ENCODE results near the gene BHLHE23.

The BHLHE23 gene

DNA sequence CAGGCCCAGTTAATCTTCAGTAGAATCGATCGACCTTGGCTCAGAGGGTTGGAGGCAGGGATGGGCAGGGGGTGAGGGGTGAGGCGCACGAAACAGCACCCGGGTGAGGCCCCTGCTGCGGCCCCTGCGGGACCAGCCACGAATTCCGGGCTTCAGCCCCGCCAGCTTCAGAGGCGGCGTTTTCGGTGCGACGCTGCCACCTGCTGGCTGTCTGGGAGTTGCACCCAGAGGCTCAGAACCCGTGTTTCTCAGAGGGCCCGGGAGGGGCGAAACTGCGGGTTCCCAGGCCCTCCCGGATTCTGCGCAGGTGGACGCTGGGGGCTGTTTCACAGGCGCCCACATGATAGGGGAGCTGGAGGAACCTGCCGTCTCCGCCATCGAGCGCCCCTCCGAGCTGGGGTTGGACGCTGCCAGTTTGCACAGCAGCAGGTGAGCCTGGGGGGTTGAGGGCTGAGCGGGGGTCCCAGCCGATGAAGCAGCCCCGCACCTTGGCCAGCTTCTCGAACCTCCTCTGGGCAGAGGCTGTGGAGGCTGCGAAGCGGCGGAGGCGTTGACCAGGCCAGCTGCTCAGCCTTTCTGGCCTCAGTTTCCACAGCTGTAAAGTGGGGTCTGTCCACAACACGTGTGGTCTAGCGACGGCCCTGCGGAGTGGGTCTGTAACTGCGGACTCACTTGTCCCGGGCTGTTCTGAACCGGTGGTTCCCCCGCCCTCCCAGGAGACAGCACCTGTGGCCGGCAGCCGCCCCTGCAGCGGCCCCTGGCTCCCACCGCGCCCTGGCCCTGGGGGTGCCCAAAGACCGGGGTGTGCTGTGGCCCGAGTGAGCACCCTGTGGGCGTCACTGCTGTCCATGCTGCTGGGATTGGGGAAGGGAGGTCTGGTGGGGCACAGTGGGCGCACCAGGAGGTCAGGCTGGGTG, 2.5 kb upstream of the BHLHE23 start:
- DNase-seq (ENCODE audit: low read depth in 2 of 2) = peak; percentile 65 to 72

DNA sequence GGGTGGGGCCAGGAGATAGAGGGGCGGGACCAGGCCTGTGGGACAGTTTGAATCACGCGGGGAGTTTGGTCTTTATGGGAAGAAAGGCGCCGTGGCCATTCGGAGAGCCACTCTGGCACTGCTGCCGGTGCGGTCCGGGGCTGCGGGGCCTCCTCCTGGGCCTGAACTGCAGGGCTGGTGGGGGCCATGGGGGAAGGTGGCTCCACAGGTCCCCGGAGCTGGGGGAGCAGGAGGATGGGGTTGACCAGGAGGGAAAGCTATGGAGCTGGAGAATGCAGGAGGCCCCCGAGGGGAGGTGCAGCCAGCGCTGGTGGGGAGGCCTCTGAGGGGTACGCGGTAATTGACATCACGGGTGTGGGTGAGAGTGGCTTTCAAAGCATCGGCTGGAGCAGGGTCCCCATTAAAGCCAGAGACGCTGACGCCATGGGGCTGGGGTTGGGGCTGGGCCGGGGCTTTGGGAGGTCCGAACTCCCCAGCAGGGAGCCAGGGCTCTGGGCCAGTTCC, 1.8 kb upstream of the BHLHE23 start:
- DNase-seq (ENCODE audit: low read depth in 2 of 2) = no peak

DNA sequence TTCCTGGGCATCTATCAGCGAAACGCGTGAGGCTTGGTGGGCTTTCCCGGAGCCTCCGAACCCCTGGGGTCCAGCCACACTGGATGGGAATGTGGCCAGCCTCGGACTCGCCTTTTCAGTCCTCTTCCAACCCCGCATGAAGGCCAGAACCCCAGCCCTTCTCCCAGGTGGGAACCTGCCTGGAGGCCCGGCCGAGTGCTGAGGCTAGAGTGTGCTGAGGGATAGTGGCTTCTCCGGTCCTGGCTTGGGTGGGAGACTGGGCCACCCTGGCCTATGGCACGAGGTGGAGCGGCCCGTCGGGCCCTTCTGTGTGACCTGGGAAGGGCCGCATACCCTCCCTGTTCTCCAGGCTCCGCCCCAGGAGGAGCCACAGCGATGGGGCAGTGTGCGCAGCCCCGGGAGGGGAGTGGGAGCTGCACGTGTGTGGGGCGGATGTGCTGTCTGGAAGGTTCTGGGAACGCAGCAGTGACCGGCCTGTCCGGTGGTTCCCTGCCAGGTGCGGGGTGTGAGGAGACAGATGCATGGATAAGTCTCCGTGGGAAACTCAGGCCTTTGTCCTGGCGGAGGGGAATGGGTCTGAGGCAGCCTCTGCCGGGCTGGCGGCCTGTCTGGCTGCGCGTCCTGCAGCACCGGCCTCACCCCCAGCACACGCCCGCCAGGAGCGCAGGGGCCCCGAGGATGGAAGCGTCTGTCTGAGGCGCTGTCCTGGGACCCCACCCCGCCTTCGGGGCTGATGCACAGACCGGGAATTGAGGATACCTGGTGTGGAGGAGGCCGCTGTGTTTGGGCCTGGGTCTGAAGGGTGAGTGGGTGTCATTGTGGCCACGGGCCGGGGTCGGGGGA, 1.1 kb upstream of the BHLHE23 start:
- DNase-seq (ENCODE audit: low read depth in 2 of 2) = no peak

DNA sequence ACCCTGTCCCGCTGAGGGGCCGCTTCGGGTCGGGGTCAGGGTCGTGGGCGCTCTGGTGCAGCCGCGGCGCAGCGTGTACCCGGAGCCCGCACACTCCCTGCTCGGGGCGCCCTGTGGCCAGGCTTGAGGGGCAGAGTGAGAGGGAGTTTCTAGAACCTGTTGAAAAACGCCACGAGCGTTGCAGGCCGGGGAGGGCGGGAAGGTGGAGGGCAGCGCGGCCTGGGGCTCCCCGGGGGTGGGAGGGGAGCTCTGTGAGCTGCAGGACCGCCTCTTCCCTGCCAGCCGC, 539 bp upstream of the BHLHE23 start:
- no peak for DNase-seq (ENCODE audit: low read depth in 2 of 2)

DNA sequence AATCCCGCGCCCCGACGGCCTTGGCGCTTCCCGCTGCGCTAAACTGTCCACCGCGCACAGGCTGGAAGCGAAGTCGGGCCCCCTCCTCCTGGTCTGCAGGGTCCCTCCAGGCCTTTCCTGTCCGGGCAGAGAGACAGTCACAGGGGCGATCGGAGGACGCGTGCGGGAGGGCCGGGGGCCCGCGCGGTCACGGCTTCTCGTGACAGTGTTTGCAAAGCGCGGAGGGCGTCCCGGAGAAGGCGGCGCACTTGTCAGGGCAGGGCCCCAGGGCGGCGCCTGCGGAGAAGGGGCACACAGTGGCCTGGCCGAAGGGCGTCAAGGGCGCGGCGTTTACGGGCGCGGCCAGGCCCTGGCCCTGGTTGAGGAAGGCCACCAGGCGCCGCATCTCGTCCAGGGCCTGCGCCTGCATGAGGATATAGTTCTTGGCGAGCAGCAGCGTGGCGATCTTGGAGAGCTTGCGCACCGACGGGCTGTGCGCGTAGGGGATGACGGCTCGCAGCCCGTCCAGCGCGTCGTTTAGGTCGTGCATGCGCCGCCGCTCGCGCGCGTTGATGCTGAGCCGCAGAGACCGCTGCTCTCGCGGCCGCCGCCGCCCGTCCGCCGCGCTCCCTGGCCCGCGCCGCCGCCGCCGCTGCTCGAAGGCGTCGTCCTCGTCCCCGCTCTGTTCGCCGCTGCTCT, 763 bp downstream of the BHLHE23 start:
- DNase-seq (ENCODE audit: low read depth in 2 of 2) = no peak

DNA sequence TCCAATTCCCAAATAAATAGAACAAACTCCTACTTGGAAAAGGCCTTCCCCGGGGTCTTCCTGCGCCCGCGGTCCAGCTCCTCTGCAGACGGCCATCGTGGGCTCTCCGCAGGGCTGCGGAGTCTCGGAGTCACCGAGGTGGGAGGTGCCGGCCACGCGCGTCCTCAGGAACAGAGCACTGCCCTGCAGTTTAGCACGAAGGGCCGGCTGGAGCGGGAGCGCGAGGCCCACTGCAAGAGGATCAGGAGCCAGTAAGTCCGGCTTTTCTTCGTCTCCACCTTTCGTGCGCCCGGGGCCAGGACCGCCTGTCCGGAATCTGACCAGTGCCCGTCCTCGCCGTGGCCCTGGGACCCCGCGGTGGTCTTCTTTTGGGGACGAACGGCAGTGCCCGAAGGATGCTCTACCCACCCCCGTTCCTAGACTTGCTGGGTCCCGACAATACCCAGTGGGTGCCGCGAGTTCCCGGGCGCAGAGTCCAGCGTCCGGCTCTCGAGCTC, 1.4 kb downstream of the BHLHE23 start:
- DNase-seq (ENCODE audit: low read depth in 2 of 2) = no peak

DNA sequence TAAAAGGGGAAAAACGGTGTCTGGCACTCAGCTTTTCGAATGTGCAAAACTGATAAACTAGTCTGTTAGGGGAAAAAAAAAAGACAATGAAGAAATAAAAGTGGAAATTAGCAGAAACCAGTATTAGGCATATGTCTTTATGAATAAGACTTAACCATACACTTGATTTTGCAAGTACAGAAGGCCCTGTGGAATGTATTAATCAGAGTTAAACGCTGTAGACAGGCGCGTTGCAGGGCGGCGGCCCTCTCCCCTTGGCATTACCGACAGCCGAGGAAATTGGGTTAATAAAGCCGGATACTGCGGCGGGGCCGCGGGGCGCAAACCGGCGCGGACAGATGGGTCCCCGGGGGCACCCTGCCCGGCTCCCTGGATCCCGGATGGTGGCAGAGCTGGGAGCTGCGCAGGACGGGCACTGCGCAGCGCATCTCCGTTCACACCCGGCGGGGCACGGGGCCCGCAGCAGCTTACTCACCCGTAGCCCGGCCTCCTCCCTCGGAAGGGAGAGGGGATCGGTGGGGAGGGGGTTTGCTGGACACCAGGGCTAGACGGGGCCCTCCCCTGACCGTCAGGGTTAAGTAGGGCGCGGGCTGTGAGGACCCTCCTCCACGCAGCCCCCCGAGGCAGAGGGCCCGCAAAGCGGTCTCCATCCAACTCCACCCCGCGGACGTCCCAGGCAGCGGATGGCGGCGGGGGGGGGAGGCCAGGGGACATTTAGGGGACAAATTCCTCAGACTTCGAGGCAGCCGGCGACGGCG, 2.0 kb downstream of the BHLHE23 start:
- DNase-seq (ENCODE audit: low read depth in 2 of 2) = no peak

DNA sequence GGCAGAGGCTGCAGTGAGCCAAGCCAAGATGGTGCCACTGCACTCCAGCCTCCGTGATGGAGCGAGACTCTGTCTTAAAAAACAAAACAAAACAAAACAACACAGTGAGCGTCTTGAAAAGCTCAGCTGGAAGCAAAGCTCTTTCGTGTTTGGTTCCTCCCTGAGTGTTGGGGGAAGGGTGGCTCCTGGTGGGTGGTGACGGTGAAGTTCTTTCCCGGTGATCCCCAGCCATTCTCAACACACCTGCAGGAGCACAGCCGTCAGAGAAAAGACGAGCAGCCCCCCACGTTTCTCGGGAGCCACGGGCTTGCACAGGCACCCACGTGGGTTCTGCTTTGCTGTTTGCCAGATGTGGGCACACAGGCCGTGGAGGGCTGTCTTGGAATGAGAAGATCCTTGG, 3.2 kb downstream of the BHLHE23 start:
- DNase-seq (ENCODE audit: low read depth in 2 of 2) = no peak

DNA sequence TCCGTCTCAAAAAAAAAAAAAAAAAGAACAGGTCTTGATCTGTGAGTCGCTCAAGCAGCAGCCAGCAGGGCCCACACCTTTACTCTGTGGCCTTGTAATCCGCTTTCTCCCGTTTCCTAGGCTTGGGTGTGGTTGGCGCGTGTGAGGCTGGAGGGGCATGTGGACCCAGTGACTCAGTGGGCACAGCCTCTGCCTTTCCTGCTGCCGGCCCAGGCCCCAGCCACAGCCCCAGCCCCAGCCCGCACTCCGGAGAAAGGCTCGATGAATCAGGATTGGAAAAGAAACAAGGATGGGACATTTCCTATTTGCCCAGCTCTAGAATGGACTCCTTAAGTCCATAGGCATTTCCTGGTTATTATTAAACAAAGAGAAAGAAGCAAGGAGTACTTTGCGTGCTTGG, 4.3 kb downstream of the BHLHE23 start:
- DNase-seq (ENCODE audit: low read depth in 2 of 2) = no peak

DNA sequence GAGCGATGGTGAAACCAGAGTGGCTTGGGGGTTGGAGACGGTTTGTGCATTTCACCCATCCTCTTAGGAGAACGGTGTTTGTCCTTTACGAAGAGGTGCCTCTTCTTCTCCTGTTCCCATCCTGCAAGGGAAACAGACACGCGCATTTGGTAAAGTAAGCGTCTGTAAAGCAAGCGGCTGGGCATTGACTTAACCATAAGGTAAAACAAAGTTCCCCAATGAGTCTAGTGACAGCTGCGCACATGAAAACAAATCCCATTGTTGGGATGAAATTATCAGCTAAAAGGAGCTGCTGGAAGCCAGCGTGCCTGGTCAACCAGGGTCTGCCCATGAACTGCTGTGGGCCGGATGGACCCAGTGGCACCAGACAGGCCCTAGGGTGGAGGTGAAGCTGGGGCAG, 5.8 kb downstream of the BHLHE23 start:
- no peak for DNase-seq (ENCODE audit: low read depth in 2 of 2)

DNA sequence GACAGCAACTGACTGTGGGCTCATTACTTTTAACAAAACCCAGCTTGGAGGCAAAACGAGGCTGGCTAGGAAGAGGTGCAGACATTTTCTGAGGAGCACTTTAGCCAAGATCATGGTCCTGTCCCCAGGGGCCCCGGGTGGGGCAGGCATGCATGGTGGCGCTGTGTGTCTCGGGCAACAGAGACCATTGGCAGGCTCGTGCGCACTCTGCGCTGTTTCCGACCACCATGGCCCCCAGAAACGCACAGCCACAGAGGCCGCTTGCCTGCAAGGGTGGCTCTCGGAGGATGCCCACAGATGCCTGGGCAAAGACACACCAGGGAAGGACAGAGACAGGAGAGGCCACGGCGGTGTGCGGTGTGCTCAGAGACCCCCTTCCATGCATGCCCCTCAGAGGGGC, 6.7 kb downstream of the BHLHE23 start:
- no peak for DNase-seq (ENCODE audit: low read depth in 2 of 2)

DNA sequence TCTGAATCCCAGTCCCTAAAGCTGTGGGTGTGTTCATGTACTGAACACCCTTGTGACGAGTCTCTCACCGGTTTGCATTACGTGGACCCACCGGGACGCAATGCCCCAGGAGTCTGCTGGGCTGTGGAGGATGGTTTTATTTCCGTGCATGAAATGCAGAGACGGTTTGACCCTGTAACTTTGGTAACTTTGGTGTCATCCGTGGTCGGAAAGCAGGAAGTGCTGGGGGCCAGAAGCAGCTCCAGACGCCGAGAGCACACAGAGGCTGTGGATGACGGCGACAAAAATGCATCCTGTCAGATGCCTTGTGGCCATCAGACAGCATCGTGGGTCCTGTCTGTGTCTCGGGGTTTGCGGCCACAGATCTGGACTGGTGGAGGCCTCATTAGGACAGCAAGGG, 7.2 kb downstream of the BHLHE23 start:
- no peak for DNase-seq (ENCODE audit: low read depth in 2 of 2)

DNA sequence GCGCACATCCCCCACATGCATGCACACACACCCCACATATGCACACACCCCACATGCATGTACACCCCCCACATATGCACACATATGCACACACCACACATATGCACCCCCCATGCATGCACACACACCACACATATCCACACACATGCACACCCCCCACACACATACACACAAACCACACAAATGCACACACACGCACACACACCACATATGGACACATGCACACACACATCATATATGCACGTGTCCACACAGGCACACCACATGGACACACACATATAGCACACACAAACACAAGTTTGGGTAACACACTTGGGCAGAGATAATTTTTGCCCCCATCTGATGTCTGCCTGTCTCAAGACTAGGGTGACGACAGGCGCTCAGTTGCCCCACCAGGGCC, 8.3 kb downstream of the BHLHE23 start:
- no peak for DNase-seq (ENCODE audit: low read depth in 2 of 2)

DNA sequence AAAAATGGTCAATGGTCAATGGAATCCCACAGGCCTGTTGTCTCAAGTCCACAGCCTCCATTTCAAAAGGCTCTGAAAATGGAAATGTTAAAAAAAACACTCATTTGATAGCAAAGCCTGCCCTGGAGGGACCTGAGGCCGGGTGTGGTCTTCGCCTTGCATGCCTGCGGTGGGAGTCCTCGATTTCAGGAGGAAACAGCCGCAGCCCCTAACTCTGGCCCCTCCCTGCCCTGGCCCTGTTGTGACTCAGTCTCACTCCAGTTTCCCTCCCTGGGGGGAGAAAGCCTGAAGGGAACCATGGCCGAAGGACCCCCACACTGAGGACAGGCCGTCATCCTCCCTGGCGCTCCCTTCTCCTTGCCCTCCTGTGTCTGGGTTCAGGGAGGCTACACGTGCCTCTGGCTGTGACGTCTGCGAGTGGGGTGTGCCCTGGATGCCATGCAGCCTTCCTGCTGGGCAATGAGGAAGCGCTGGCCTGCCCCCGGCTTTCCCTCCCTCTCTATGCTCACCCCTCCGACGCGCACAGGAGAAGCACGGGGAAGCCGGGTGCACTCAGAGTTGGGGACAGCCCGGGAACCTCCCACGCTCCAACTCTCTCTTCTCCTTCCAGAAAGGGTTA, 9.2 kb downstream of the BHLHE23 start:
- no peak for DNase-seq (ENCODE audit: low read depth in 2 of 2)

DNA sequence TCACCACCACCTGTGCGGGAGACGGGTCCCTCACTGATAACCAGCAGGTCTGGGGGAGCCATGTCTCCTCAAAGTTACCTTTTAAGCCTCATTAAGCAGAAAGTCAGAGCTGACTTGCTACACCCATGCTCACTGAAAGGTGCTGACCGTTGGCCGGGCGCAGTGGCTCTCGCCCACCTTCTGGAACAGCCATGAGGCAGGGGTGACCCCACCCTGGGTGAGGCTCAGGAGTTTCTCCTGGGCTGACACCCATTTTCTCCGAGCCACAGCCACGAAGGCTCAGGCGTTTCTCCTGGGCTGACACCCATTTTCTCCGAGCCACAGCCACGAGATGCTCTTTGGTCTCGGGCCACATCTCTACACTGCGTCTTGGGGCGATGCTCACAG, 10.2 kb downstream of the BHLHE23 start:
- DNase-seq (ENCODE audit: low read depth in 2 of 2) = no peak

DNA sequence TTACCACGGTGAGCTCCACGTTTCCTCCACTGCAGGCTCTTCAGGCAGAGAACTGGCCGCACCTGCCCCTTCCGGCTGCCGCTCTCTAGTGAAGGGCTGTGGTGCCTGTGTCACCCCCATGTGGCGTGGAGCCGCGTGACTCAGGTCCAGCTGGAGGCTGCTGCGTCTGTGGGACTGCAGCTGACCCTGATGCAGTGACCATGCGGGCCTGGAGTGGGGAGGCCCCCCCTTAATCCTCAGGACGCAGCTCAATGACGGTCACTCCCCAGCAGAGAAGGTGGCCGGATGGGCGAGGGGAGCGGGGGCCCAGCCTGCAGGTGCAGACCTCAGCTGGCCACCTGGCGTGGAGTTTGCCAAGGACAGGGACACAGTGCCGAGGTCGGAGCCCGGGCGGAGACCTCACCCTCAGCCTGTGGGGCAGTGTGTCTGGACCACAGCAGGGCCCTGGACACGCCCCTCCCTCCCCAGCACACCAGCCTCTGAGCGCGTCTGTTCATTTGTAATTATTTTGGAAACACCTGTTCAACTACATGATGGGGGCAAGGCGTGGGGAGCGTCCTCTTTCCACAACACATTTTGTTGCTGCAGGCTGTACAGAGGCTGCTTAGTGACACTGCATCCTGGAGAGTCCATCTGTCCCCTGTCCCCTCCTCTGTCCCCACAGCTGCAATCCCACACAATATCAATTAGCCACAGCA, 10.7 kb downstream of the BHLHE23 start:
- no peak for DNase-seq (ENCODE audit: low read depth in 2 of 2)

DNA sequence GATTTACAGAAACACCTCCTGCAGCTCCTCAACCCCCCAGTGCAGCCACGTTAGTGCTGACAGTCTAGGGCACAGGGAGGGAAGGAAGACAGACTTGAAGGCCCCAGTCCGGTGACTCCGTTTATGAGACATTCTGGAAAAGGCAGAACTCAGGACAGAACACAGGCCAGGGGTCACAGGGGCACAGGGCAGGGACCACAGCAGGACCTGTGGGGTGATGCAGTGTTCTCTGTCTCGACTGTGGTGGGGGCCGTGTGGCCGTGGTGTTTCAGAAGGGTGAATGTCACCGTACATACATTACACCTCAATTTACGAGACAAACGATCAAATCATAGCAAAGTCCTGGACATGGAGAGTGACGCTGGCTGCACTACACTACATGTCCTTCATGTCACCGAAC, 11.3 kb downstream of the BHLHE23 start:
- DNase-seq (ENCODE audit: low read depth in 2 of 2) = no peak

DNA sequence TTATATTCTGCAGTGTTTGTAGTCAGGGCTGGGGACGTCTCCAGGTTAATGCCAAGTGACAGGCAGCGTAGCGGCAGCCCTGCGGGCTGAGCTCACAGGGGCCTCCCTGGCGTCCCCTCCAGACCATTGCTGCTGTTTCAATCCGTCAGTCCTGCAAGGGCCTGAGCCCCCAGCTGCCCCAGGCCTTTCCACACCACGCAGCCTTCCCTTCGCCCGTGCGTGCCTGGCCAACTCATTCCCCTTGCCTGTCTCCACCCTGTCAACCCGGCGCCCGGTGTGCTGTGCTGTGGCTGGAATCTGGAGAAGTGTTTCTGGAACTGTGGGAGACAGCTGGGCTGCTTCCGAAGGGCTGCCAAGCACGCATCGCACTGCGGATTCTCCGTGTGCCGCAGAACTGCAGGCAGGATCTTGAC, 11.9 kb downstream of the BHLHE23 start:
- DNase-seq (ENCODE audit: low read depth in 2 of 2) = no peak

DNA sequence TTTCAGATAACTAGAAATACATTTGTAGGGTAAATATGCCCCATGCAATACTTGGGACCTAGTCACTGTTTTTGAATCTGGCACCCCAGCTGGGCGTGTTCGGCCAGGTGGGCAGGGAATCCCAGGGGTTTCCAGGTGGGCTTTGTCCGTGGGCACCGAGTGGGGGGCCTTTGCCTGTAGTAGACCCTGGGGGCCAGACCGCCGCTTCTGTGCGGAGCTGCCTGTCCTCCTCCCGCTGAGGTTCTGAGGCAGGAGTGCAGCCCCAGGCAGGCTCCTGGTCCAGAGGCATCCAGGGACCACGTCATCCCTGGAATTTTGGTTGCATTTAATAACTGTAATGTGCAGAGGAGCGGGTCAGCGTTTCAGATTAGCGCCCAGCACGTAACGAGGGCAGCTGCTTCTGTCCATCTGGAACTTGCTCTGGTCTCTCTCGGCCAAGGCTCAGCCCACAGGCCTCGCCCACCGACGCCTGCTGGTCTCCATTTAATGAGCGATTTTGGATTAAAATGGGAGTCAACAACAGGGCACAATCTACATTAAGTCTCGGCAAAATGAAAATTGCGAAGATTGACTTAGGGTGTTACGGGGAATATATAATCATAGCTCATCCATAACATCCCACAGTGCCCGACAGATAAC, 12.8 kb downstream of the BHLHE23 start:
- DNase-seq (ENCODE audit: low read depth in 2 of 2) = no peak

DNA sequence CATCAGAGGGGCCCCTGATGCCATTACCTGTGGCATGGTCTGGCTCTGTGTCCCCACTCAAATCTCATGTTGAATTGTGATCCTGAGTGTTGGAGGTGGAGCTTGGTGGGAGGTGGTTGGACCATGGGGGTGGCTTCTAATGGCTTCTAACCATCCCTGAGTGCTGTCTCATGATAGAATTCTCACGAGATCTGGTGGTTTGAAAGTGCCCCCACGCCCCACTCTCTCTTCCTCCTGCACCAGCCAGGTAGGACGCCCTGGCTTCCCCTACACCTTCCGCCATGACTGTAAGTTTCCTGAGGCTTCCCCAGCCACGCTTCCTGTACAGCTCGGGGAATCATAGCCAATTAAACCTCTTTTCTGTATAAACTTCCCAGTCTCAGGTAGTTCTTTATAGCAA, 14.9 kb downstream of the BHLHE23 start:
- no peak for DNase-seq (ENCODE audit: low read depth in 2 of 2)
